Measurements from ENCODE around the gene SCN1A. TPM values are rescaled to one million over a fixed set of nuclear protein-coding genes. Genes with fewer than 3 reads are reported as not detected.
A peak's percentile ranks its signal among the peaks of the same experiment; 100 is the strongest.

Gene SCN1A
- total RNA-seq, 1 experiment from 2014 or later = 1.6 TPM

- no peak for TF ChIP-seq AR (CRISPR knock-in tag; IDR thresholded peaks at IDR 0.05)
Measured at GRCh38 chr2:165957030-165957675, 170.7 kb downstream of the SCN1A start (continued).

GRCh38 chr2:165953655-165954606 is 173.9 kb downstream of the SCN1A start, which contains the start of gene TTC21B:
Gene TTC21B (minus strand): TSS chr2:165953776. CDS start chr2:165953705, 71 bp downstream.
- Mint-ChIP-seq H3K27ac (no peak within 1 kb of the TSS), H3K9me3 (peaks cover 6% of the 10 kb centered on the region), H3K27me3 (ENCODE audit: low read depth) (no peaks in the 10 kb centered on the region), H3K4me1 (peaks cover 10% of the 10 kb centered on the region), H3K4me3 (no peak within 1 kb of the TSS; the same call in none of the 2 replicates), H3K36me3 (no peaks in the 10 kb centered on the region; the same call in 1 of the 2 replicates)
- CTCF ChIA-PET = interaction anchor here (0.8 to 3.7 kb wide), 12 partner anchors 9 to 937 kb away, joined by 3 to 21 read pairs (median 4); partner anchors contain the start of gene SCN1A
- DNase-seq (ENCODE audit: low spot score) = peak; percentile 95
- ATAC-seq = peak; percentile 94
- POLR2A ChIA-PET = interaction anchor here (1.2 kb wide), 1 partner anchor 23 kb away, joined by 3 read pairs; no protein-coding TSS in a partner anchor
- TF ChIP-seq TEAD1 (CRISPR knock-in tag; IDR thresholded peaks at IDR 0.05) (no peak), NR3C1 (CRISPR knock-in tag; conservative IDR thresholded peaks at IDR 0.05; ENCODE audit: low read depth) (no peak), SMAD4 (CRISPR knock-in tag; IDR thresholded peaks at IDR 0.05) (no peak), AFF4 (CRISPR knock-in tag; IDR thresholded peaks at IDR 0.05; ENCODE audit: borderline replicate concordance) (peak; percentile 28; the same call in 1 of the 2 replicates), CTCF (IDR thresholded peaks at IDR 0.05) (peak; percentile 83), ZMAT4 (CRISPR knock-in tag; IDR thresholded peaks at IDR 0.05) (0 out of 2 replicates have a peak, but pooled peaks have one; percentile 14), ETV6 (CRISPR knock-in tag; IDR thresholded peaks at IDR 0.05) (peak; percentile 81), GRHL2 (CRISPR knock-in tag; IDR thresholded peaks at IDR 0.05; ENCODE audit: insufficient replicate concordance, severe bottlenecking) (no peak), CDX4 (CRISPR knock-in tag; IDR thresholded peaks at IDR 0.05; ENCODE audit: borderline replicate concordance) (no peak), ERG (CRISPR knock-in tag; IDR thresholded peaks at IDR 0.05) (no peak), MYBL2 (CRISPR knock-in tag; IDR thresholded peaks at IDR 0.05) (peak; percentile 63; the same call in 1 of the 2 replicates), KAT7 (CRISPR knock-in tag; IDR thresholded peaks at IDR 0.05; ENCODE audit: borderline replicate concordance) (no peak; the same call in 1 of the 2 replicates), ZNF416 (CRISPR knock-in tag; IDR thresholded peaks at IDR 0.05) (peak; percentile 70; the same call in 1 of the 2 replicates), GTF2I (CRISPR knock-in tag; conservative IDR thresholded peaks at IDR 0.05) (no peak), TP53 (CRISPR knock-in tag; IDR thresholded peaks at IDR 0.05) (peak; percentile 54; the same call in 1 of the 2 replicates), ZSCAN18 (CRISPR knock-in tag; IDR thresholded peaks at IDR 0.05) (no peak), NFATC4 (CRISPR knock-in tag; IDR thresholded peaks at IDR 0.05) (no peak)

All from WTC11 (cell line).